ENCODE results near the gene CINP. TPM values are rescaled to one million over a fixed set of nuclear protein-coding genes. Genes with fewer than 3 reads are reported as not detected.

The CINP gene
- total and polyA plus RNA-seq, 2 of the 13 experiments (the other 11 are each of a cell fraction or from before 2014, with no cell fraction given): 32.8 to 42.8 TPM

DNA sequence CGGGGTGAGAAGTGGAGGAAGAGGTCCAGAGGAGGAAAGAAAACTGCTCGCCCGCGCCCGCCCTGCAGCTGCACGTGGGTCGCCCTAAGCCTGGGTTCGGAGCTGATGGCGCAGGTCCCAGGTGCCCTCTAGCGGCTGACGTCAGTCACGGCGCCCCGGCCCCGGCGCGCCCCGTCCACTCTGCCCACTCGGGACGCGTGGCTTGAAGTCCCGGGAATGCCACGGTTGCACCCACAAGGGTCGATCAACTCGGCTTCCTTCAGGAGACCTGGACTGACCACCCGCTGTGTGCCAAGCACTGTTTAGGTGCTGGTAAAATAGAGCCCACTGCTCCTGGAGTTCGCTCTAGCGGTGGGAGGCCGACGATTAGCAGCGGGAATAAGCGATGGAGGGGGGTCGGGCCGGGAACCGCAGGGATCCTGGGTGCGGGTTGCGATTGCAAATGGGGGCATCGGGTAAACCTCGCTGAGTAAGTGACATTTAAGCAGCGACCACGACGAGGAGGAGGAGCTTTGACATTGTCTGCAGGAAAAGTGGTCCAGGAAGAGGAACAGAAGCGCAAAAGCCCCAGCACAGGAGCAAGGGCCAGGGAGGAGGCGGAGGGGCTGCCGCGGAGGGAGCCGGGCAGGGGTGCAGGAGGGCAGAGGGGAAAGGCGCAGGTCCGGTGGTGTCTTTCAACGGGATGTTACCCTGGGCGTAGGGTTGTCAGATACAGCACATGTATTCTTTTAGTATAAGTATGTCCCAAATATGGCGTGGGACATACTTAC is 48.3 kb downstream of the CINP start (continued):
- TF ChIP-seq, protein P1, sequence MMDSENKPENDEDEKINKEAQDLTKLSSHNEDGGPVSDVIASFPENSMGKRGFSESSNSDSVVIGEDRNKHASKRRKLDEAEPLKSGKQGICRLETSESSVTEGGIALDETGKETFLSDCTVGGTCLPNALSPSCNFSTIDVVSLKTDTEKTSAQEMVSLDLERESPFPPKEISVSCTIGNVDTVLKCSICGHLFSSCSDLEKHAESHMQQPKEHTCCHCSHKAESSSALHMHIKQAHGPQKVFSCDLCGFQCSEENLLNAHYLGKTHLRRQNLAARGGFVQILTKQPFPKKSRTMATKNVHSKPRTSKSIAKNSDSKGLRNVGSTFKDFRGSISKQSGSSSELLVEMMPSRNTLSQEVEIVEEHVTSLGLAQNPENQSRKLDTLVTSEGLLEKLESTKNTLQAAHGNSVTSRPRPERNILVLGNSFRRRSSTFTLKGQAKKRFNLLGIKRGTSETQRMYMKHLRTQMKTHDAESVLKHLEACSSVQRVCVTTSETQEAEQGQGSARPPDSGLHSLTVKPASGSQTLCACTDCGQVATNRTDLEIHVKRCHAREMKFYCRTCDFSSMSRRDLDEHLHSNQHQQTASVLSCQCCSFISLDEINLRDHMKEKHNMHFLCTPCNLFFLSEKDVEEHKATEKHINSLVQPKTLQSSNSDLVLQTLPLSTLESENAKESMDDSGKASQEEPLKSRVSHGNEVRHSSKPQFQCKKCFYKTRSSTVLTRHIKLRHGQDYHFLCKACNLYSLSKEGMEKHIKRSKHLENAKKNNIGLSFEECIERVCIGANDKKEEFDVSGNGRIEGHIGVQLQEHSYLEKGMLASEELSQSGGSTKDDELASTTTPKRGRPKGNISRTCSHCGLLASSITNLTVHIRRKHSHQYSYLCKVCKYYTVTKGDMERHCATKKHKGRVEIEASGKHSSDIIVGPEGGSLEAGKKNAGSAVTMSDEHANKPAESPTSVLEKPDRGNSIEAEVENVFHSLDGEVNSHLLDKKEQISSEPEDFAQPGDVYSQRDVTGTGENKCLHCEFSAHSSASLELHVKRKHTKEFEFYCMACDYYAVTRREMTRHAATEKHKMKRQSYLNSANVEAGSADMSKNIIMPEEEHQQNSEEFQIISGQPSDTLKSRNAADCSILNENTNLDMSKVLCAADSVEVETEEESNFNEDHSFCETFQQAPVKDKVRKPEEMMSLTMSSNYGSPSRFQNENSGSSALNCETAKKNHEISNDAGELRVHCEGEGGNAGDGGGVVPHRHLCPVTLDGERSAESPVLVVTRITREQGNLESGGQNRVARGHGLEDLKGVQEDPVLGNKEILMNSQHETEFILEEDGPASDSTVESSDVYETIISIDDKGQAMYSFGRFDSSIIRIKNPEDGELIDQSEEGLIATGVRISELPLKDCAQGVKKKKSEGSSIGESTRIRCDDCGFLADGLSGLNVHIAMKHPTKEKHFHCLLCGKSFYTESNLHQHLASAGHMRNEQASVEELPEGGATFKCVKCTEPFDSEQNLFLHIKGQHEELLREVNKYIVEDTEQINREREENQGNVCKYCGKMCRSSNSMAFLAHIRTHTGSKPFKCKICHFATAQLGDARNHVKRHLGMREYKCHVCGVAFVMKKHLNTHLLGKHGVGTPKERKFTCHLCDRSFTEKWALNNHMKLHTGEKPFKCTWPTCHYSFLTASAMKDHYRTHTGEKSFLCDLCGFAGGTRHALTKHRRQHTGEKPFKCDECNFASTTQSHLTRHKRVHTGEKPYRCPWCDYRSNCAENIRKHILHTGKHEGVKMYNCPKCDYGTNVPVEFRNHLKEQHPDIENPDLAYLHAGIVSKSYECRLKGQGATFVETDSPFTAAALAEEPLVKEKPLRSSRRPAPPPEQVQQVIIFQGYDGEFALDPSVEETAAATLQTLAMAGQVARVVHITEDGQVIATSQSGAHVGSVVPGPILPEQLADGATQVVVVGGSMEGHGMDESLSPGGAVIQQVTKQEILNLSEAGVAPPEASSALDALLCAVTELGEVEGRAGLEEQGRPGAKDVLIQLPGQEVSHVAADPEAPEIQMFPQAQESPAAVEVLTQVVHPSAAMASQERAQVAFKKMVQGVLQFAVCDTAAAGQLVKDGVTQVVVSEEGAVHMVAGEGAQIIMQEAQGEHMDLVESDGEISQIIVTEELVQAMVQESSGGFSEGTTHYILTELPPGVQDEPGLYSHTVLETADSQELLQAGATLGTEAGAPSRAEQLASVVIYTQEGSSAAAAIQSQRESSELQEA (CRISPR knock-in tag; IDR thresholded peaks at IDR 0.05; ENCODE audit: not compliant biosample characterization): no peak
- TF ChIP-seq TBP (CRISPR knock-in tag; IDR thresholded peaks at IDR 0.05) (0 out of 2 replicates have a peak, but pooled peaks have one; percentile 80), ZNF766 (CRISPR knock-in tag; IDR thresholded peaks at IDR 0.05; ENCODE audit: borderline replicate concordance) (peak; percentile 52; the same call in 1 of the 2 replicates), ZNF329 (CRISPR knock-in tag; IDR thresholded peaks at IDR 0.05; ENCODE audit: low read depth) (0 out of 2 replicates have a peak, but pooled peaks have one; percentile 58), ZNF33A (CRISPR knock-in tag; IDR thresholded peaks at IDR 0.05; ENCODE audit: borderline replicate concordance) (peak; percentile 51; the same call in 1 of the 2 replicates)
- TF ChIP-seq, protein P2, sequence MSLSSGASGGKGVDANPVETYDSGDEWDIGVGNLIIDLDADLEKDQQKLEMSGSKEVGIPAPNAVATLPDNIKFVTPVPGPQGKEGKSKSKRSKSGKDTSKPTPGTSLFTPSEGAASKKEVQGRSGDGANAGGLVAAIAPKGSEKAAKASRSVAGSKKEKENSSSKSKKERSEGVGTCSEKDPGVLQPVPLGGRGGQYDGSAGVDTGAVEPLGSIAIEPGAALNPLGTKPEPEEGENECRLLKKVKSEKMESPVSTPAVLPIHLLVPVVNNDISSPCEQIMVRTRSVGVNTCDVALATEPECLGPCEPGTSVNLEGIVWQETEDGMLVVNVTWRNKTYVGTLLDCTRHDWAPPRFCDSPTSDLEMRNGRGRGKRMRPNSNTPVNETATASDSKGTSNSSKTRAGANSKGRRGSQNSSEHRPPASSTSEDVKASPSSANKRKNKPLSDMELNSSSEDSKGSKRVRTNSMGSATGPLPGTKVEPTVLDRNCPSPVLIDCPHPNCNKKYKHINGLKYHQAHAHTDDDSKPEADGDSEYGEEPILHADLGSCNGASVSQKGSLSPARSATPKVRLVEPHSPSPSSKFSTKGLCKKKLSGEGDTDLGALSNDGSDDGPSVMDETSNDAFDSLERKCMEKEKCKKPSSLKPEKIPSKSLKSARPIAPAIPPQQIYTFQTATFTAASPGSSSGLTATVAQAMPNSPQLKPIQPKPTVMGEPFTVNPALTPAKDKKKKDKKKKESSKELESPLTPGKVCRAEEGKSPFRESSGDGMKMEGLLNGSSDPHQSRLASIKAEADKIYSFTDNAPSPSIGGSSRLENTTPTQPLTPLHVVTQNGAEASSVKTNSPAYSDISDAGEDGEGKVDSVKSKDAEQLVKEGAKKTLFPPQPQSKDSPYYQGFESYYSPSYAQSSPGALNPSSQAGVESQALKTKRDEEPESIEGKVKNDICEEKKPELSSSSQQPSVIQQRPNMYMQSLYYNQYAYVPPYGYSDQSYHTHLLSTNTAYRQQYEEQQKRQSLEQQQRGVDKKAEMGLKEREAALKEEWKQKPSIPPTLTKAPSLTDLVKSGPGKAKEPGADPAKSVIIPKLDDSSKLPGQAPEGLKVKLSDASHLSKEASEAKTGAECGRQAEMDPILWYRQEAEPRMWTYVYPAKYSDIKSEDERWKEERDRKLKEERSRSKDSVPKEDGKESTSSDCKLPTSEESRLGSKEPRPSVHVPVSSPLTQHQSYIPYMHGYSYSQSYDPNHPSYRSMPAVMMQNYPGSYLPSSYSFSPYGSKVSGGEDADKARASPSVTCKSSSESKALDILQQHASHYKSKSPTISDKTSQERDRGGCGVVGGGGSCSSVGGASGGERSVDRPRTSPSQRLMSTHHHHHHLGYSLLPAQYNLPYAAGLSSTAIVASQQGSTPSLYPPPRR (CRISPR knock-in tag; IDR thresholded peaks at IDR 0.05; ENCODE audit: borderline replicate concordance): peak; percentile 60; the same call in 1 of the 2 replicates
- TF ChIP-seq, protein P3, sequence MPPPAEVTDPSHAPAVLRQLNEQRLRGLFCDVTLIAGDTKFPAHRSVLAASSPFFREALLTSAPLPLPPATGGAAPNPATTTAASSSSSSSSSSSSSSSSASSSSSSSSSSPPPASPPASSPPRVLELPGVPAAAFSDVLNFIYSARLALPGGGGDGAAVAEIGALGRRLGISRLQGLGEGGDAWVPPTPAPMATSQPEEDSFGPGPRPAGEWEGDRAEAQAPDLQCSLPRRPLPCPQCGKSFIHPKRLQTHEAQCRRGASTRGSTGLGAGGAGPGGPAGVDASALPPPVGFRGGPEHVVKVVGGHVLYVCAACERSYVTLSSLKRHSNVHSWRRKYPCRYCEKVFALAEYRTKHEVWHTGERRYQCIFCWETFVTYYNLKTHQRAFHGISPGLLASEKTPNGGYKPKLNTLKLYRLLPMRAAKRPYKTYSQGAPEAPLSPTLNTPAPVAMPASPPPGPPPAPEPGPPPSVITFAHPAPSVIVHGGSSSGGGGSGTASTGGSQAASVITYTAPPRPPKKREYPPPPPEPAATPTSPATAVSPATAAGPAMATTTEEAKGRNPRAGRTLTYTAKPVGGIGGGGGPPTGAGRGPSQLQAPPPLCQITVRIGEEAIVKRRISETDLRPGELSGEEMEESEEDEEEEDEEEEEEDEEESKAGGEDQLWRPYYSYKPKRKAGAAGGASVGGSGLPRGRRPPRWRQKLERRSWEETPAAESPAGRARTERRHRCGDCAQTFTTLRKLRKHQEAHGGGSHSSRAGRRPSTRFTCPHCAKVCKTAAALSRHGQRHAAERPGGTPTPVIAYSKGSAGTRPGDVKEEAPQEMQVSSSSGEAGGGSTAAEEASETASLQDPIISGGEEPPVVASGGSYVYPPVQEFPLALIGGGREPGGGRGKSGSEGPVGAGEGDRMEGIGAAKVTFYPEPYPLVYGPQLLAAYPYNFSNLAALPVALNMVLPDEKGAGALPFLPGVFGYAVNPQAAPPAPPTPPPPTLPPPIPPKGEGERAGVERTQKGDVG (CRISPR knock-in tag; IDR thresholded peaks at IDR 0.05; ENCODE audit: borderline replicate concordance): no peak; the same call in 1 of the 2 replicates
- TF ChIP-seq, protein P4, sequence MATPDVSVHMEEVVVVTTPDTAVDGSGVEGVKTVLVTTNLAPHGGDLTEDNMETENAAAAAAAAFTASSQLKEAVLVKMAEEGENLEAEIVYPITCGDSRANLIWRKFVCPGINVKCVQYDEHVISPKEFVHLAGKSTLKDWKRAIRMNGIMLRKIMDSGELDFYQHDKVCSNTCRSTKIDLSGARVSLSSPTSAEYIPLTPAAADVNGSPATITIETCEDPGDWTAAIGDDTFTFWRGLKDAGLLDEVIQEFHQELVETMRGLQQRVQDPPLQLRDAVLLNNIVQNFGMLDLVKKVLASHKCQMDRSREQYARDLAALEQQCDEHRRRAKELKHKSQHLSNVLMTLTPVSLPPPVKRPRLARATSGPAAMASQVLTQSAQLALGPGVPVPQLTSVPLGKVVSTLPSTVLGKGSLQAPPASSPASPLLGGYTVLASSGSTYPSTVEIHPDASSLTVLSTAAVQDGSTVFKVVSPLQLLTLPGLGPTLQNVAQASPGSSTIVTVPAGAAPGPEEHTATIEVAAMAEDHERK (CRISPR knock-in tag; IDR thresholded peaks at IDR 0.05; ENCODE audit: low read depth): no peak
